Measurements from ENCODE around the gene ALPP. TPM values are rescaled to one million over a fixed set of nuclear protein-coding genes. Genes with fewer than 3 reads are reported as not detected.

Gene ALPP
- total RNA-seq, 1 donor from 2014 or later, result not detected

- Histone ChIP-seq H3F3A (ENCODE audit: low read depth) (no peaks in the 10 kb centered on the region), H3K9me3 (ENCODE audit: low read depth) (no peaks in the 10 kb centered on the region), H2AFZ (replicated peaks) (no peak overlapping the region), H3K4me3 (no peak overlapping the region), H3K4me2 (no peak overlapping the region), H3K27me3 (peaks cover 3% of the 10 kb centered on the region), H3K9ac (no peak overlapping the region), H4K20me1 (ENCODE audit: low read depth) (no peaks in the 10 kb centered on the region), H3K4me1 (no peaks in the 10 kb centered on the region), H3K36me3 (no peaks in the 10 kb centered on the region), H3K79me2 (ENCODE audit: low read depth) (no peaks in the 10 kb centered on the region), H3K27ac (no peak overlapping the region)
- DNase-seq (ENCODE audit: low spot score), result no peak
- H3K27me3 Mint-ChIP-seq (ENCODE audit: insufficient read depth, low read depth), result peaks cover 6% of the 10 kb centered on the region
- no peaks in the 10 kb centered on the region for H3K9me3 Mint-ChIP-seq
- H3K27ac Mint-ChIP-seq, result no peak overlapping the region
- no peaks in the 10 kb centered on the region for H3K36me3 Mint-ChIP-seq
- no peak overlapping the region for H3K4me3 Mint-ChIP-seq
- TF ChIP-seq EZH2 (IDR thresholded peaks at IDR 0.05) (no peak), EZH2phosphoT487 (IDR thresholded peaks at IDR 0.05) (no peak), CTCF (IDR thresholded peaks at IDR 0.05) (no peak)
- no peaks in the 10 kb centered on the region for H3K4me1 Mint-ChIP-seq
Observed at GRCh38 chr2:232395586-232395985, 17.0 kb downstream of the ALPP start.

- Histone ChIP-seq H3K9ac (no peak overlapping the region), H3K79me2 (ENCODE audit: low read depth) (no peaks in the 10 kb centered on the region), H2AFZ (replicated peaks) (no peak overlapping the region), H3K4me1 (no peaks in the 10 kb centered on the region), H3K27ac (no peak overlapping the region), H3K27me3 (no peaks in the 10 kb centered on the region), H3K4me2 (no peak overlapping the region), H3F3A (ENCODE audit: low read depth) (no peaks in the 10 kb centered on the region), H3K9me3 (ENCODE audit: low read depth) (no peaks in the 10 kb centered on the region), H3K36me3 (no peaks in the 10 kb centered on the region), H3K4me3 (no peak overlapping the region), H4K20me1 (ENCODE audit: low read depth) (no peaks in the 10 kb centered on the region)
- Mint-ChIP-seq H3K27me3 (ENCODE audit: insufficient read depth, low read depth) (peaks cover 5% of the 10 kb centered on the region), H3K27ac (no peak overlapping the region), H3K4me3 (no peak overlapping the region), H3K36me3 (no peaks in the 10 kb centered on the region), H3K4me1 (no peaks in the 10 kb centered on the region), H3K9me3 (no peaks in the 10 kb centered on the region)
- TF ChIP-seq EZH2phosphoT487 (IDR thresholded peaks at IDR 0.05) (no peak), EZH2 (IDR thresholded peaks at IDR 0.05) (no peak), CTCF (IDR thresholded peaks at IDR 0.05) (no peak)
- DNase-seq (ENCODE audit: low spot score), result no peak
Observed at GRCh38 chr2:232396683-232397082, 18.1 kb downstream of the ALPP start.

- Histone ChIP-seq H4K20me1 (ENCODE audit: low read depth) (no peaks in the 10 kb centered on the region), H3K36me3 (no peaks in the 10 kb centered on the region), H3K9ac (no peak overlapping the region), H3K4me1 (no peaks in the 10 kb centered on the region), H3K79me2 (ENCODE audit: low read depth) (no peaks in the 10 kb centered on the region), H3K9me3 (ENCODE audit: low read depth) (no peaks in the 10 kb centered on the region), H3F3A (ENCODE audit: low read depth) (no peaks in the 10 kb centered on the region), H2AFZ (replicated peaks) (no peak overlapping the region), H3K27me3 (no peaks in the 10 kb centered on the region), H3K4me2 (no peak overlapping the region), H3K4me3 (no peak overlapping the region), H3K27ac (no peak overlapping the region)
- TF ChIP-seq EZH2phosphoT487 (IDR thresholded peaks at IDR 0.05) (no peak), EZH2 (IDR thresholded peaks at IDR 0.05) (no peak), CTCF (IDR thresholded peaks at IDR 0.05) (no peak)
- H3K27ac Mint-ChIP-seq, result no peak overlapping the region
- peaks cover 7% of the 10 kb centered on the region for H3K27me3 Mint-ChIP-seq (ENCODE audit: insufficient read depth, low read depth)
- H3K36me3 Mint-ChIP-seq, result no peaks in the 10 kb centered on the region
- no peaks in the 10 kb centered on the region for H3K4me1 Mint-ChIP-seq
- DNase-seq (ENCODE audit: low spot score), result no peak
- no peaks in the 10 kb centered on the region for H3K9me3 Mint-ChIP-seq
- no peak overlapping the region for H3K4me3 Mint-ChIP-seq
Observed at GRCh38 chr2:232398293-232399034, 19.9 kb downstream of the ALPP start.

Data from neural progenitor cell (in vitro differentiated cells).